Measurements from ENCODE around the gene RASSF1. TPM values are rescaled to one million over a fixed set of nuclear protein-coding genes. Genes with fewer than 3 reads are reported as not detected.

The RASSF1 gene
- total RNA-seq, 2 experiments from 2014 or later = 157 to 160 TPM

GRCh38 chr3:50299929-50300680, 40.5 kb downstream of the RASSF1 start:
- Mint-ChIP-seq H3K4me1 (peaks cover 41% of the 10 kb centered on the region), H3K36me3 (ENCODE audit: low read depth) (peaks cover 10% of the 10 kb centered on the region), H3K27me3 (no peaks in the 10 kb centered on the region), H3K9me3 (no peaks in the 10 kb centered on the region), H3K27ac (peak overlapping the region; percentile 100), H3K4me3 (peak overlapping the region; percentile 99)
- ChIA-PET CTCF (interaction anchor here (0.6 to 4.2 kb wide), 16 partner anchors 11 to 232 kb away, joined by 3 to 82 read pairs (median 6); partner anchors contain the start of genes CYB561D2, HYAL2, LSMEM2 and RASSF1), POLR2A (interaction anchor here (0.8 to 6.3 kb wide), 15 partner anchors 8 to 310 kb away, joined by 3 to 150 read pairs (median 5); partner anchors contain the start of genes CYB561D2, IFRD2, NPRL2 and RASSF1)
- no peak for DNase-seq

GRCh38 chr3:50299638-50299928, 41.1 kb downstream of the RASSF1 start:
- Mint-ChIP-seq H3K9me3 (no peaks in the 10 kb centered on the region), H3K27me3 (no peaks in the 10 kb centered on the region), H3K4me3 (peak overlapping the region; percentile 99), H3K4me1 (peaks cover 38% of the 10 kb centered on the region), H3K36me3 (ENCODE audit: low read depth) (peaks cover 10% of the 10 kb centered on the region), H3K27ac (peak overlapping the region; percentile 100)
- ChIA-PET CTCF (interaction anchor here (0.6 to 4.2 kb wide), 19 partner anchors 10 to 232 kb away, joined by 3 to 82 read pairs (median 5); partner anchors contain the start of genes CYB561D2, HYAL2, LSMEM2 and RASSF1), POLR2A (interaction anchor here (0.6 to 6.3 kb wide), 18 partner anchors 8 to 311 kb away, joined by 3 to 150 read pairs (median 5); partner anchors contain the start of genes CYB561D2, GNAI2, IFRD2 and NPRL2)
- DNase-seq = no peak

GRCh38 chr3:50298836-50299637, 41.6 kb downstream of the RASSF1 start, which contains the start of the genes HYAL3 and NAA80:
HYAL3 (minus strand) TSS chr3:50299405; CDS start chr3:50295602, 3,803 bp downstream.
NAA80 (minus strand) TSS chr3:50299405; CDS start chr3:50297463, 1,942 bp downstream.
- Mint-ChIP-seq H3K4me3 (peak within 1 kb of the TSS; percentile 99), H3K27ac (peak within 1 kb of the TSS; percentile 100), H3K36me3 (ENCODE audit: low read depth) (peaks cover 10% of the 10 kb centered on the region), H3K27me3 (no peaks in the 10 kb centered on the region), H3K4me1 (peaks cover 36% of the 10 kb centered on the region), H3K9me3 (no peaks in the 10 kb centered on the region)
- ChIA-PET CTCF (interaction anchor here (0.6 to 4.2 kb wide), 20 partner anchors 10 to 233 kb away, joined by 3 to 82 read pairs (median 4); partner anchors contain the start of genes CYB561D2, HYAL2, LSMEM2 and RASSF1), POLR2A (interaction anchor here (0.6 to 6.3 kb wide), 24 partner anchors 7 to 369 kb away, joined by 3 to 150 read pairs (median 4); partner anchors contain the start of genes CYB561D2, GNAI2, IFRD2 and LSMEM2)
- peak; percentile 100 for DNase-seq

GRCh38 chr3:50297896-50298725, 42.5 kb downstream of the RASSF1 start:
- no peak for DNase-seq
- H3K4me3 Mint-ChIP-seq = peak overlapping the region; percentile 99
- peaks cover 10% of the 10 kb centered on the region for H3K36me3 Mint-ChIP-seq (ENCODE audit: low read depth)
- peak overlapping the region; percentile 100 for H3K27ac Mint-ChIP-seq
- no peaks in the 10 kb centered on the region for H3K27me3 Mint-ChIP-seq
- POLR2A ChIA-PET = interaction anchor here (0.9 to 6.3 kb wide), 16 partner anchors 9 to 368 kb away, joined by 3 to 150 read pairs (median 6); partner anchors contain the start of genes CYB561D2, GNAI2, LSMEM2 and MON1A
- peaks cover 38% of the 10 kb centered on the region for H3K4me1 Mint-ChIP-seq
- no peaks in the 10 kb centered on the region for H3K9me3 Mint-ChIP-seq
- CTCF ChIA-PET = interaction anchor here (1.0 to 4.2 kb wide), 10 partner anchors 9 to 54 kb away, joined by 3 to 82 read pairs (median 8); partner anchors contain the start of genes HYAL2 and RASSF1

GRCh38 chr3:50297384-50297775, 43.3 kb downstream of the RASSF1 start:
- POLR2A ChIA-PET = interaction anchor here (1.1 to 6.3 kb wide), 6 partner anchors 20 to 77 kb away, joined by 4 to 150 read pairs (median 31); partner anchors contain the start of genes GNAI2, RASSF1, TUSC2 and ZMYND10
- Mint-ChIP-seq H3K27ac (no peak overlapping the region), H3K36me3 (ENCODE audit: low read depth) (peaks cover 12% of the 10 kb centered on the region), H3K4me1 (peaks cover 44% of the 10 kb centered on the region), H3K4me3 (peak overlapping the region; percentile 99), H3K27me3 (no peaks in the 10 kb centered on the region), H3K9me3 (no peaks in the 10 kb centered on the region)
- no peak for DNase-seq
- CTCF ChIA-PET = interaction anchor here (0.7 to 4.2 kb wide), 3 partner anchors 26 to 50 kb away, joined by 3 to 82 read pairs (median 17); partner anchors contain the start of gene HYAL2

- Mint-ChIP-seq H3K9me3 (no peaks in the 10 kb centered on the region), H3K4me3 (peak overlapping the region; percentile 21), H3K27ac (no peak overlapping the region), H3K4me1 (peaks cover 46% of the 10 kb centered on the region), H3K36me3 (ENCODE audit: low read depth) (peaks cover 13% of the 10 kb centered on the region), H3K27me3 (no peaks in the 10 kb centered on the region)
- POLR2A ChIA-PET = interaction anchor here (3.8 to 6.3 kb wide), 4 partner anchors 21 to 44 kb away, joined by 21 to 150 read pairs (median 77); partner anchors contain the start of genes RASSF1, TUSC2 and ZMYND10
- DNase-seq = no peak
- CTCF ChIA-PET = interaction anchor here (0.7 to 4.2 kb wide), 2 partner anchors 27 to 40 kb away, joined by 3 to 82 read pairs; partner anchors contain the start of gene HYAL2
These were observed 43.8 kb downstream of the RASSF1 start for GRCh38 chr3:50296721-50297383.

- Mint-ChIP-seq H3K27ac (peak overlapping the region; percentile 19), H3K27me3 (no peaks in the 10 kb centered on the region), H3K36me3 (ENCODE audit: low read depth) (peaks cover 16% of the 10 kb centered on the region), H3K9me3 (no peaks in the 10 kb centered on the region), H3K4me3 (no peak overlapping the region), H3K4me1 (peaks cover 48% of the 10 kb centered on the region)
- DNase-seq = no peak
- CTCF ChIA-PET = interaction anchor here (0.6 kb wide), 2 partner anchors 87 to 233 kb away, joined by 3 read pairs; no protein-coding TSS in a partner anchor
- POLR2A ChIA-PET = interaction anchor here (0.7 to 5.2 kb wide), 5 partner anchors 11 to 41 kb away, joined by 3 to 113 read pairs (median 3); partner anchors contain the start of genes LSMEM2 and TUSC2
These were observed 44.8 kb downstream of the RASSF1 start for GRCh38 chr3:50295553-50296431.

GRCh38 chr3:50294492-50295403, 45.9 kb downstream of the RASSF1 start:
- CTCF ChIA-PET = interaction anchor here (0.6 kb wide), 1 partner anchor 86 kb away, joined by 3 read pairs; no protein-coding TSS in a partner anchor
- H3K4me3 Mint-ChIP-seq = no peak overlapping the region
- POLR2A ChIA-PET = interaction anchor here (0.6 to 1.5 kb wide), 7 partner anchors 10 to 44 kb away, joined by 3 to 6 read pairs (median 3); partner anchors contain the start of genes LSMEM2 and TUSC2
- H3K9me3 Mint-ChIP-seq = no peaks in the 10 kb centered on the region
- H3K27ac Mint-ChIP-seq = no peak overlapping the region
- DNase-seq = no peak
- H3K36me3 Mint-ChIP-seq (ENCODE audit: low read depth) = peaks cover 16% of the 10 kb centered on the region
- no peaks in the 10 kb centered on the region for H3K27me3 Mint-ChIP-seq
- peaks cover 44% of the 10 kb centered on the region for H3K4me1 Mint-ChIP-seq

- Mint-ChIP-seq H3K27me3 (no peaks in the 10 kb centered on the region), H3K4me3 (no peak overlapping the region), H3K36me3 (ENCODE audit: low read depth) (peaks cover 22% of the 10 kb centered on the region), H3K4me1 (peaks cover 47% of the 10 kb centered on the region), H3K9me3 (no peaks in the 10 kb centered on the region), H3K27ac (no peak overlapping the region)
- DNase-seq = no peak
- CTCF ChIA-PET = interaction anchor here (0.9 kb wide), 1 partner anchor 34 kb away, joined by 3 read pairs; the partner anchor contains the start of gene TUSC2
- POLR2A ChIA-PET = interaction anchor here (1.1 kb wide), 2 partner anchors 43 to 45 kb away, joined by 5 to 6 read pairs; no protein-coding TSS in a partner anchor
These were observed 46.5 kb downstream of the RASSF1 start for GRCh38 chr3:50294089-50294488.
